ENCODE results near the gene COG8.

The COG8 gene

DNA sequence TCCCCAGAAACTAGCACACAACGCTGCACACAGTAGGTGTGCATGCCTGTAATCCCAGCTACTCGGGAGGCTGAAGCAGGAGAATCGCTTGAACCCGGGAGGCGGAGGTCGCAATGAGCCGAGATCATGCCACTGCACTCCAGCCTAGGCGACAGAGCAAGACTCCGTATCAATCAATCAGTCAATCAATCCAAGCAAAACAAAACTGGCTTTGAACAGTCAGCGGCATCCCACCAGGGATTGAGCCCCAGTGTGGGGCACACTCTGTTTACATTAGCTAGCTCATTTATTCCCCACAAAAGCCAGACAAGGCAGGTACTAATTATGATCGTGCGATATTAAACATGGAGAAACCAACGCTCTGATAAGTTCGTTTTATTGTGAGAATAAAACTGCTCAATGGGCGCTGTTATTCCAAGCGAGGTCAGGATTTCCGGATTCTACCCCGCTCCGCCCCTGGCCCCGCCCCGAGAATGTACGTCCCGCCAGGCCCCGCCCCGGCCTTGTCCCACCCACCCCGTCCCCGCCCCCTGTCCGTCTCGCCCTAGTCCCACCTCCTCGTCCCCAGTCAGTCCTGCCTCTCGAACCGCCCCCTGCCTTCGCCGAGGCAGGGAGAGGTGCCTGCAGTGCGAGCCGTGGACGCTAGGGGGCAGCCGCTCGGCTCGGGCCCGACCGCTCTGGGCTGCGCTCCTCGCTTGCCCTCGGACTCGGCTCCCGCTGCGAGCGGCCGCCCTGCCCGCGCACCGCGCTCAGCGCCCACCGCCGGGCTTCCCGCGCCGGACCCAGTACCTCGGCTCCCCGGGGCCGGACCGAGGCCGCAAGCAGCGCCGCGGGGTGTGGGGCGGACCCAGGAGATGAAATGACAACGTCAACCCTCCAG is 28.5 kb downstream of the COG8 start, which contains the start of gene VPS4A:
TSS of gene VPS4A (plus strand) at position 698 of the 880 bp plus-strand sequence. CDS start at position 860, 162 bp downstream.
- no peaks in the 10 kb centered on the region for H3K9me3 Mint-ChIP-seq
- H3K36me3 Mint-ChIP-seq (ENCODE audit: low read depth) = peaks cover 26% of the 10 kb centered on the region
- H3K27me3 Mint-ChIP-seq (ENCODE audit: low read depth) = no peaks in the 10 kb centered on the region
- H3K27ac Mint-ChIP-seq = peak within 1 kb of the TSS; percentile 37 to 87 (median 86)
- TF ChIP-seq, protein P1, sequence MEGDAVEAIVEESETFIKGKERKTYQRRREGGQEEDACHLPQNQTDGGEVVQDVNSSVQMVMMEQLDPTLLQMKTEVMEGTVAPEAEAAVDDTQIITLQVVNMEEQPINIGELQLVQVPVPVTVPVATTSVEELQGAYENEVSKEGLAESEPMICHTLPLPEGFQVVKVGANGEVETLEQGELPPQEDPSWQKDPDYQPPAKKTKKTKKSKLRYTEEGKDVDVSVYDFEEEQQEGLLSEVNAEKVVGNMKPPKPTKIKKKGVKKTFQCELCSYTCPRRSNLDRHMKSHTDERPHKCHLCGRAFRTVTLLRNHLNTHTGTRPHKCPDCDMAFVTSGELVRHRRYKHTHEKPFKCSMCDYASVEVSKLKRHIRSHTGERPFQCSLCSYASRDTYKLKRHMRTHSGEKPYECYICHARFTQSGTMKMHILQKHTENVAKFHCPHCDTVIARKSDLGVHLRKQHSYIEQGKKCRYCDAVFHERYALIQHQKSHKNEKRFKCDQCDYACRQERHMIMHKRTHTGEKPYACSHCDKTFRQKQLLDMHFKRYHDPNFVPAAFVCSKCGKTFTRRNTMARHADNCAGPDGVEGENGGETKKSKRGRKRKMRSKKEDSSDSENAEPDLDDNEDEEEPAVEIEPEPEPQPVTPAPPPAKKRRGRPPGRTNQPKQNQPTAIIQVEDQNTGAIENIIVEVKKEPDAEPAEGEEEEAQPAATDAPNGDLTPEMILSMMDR (IDR thresholded peaks at IDR 0.05; ENCODE audit: unreplicated experiment in 3 of 3) = peak; percentile 80 to 92 (median 85)
- H3K4me1 Mint-ChIP-seq = peaks cover 5% of the 10 kb centered on the region
- peak within 1 kb of the TSS; percentile 95 to 97 (median 96) for H3K4me3 Mint-ChIP-seq

DNA sequence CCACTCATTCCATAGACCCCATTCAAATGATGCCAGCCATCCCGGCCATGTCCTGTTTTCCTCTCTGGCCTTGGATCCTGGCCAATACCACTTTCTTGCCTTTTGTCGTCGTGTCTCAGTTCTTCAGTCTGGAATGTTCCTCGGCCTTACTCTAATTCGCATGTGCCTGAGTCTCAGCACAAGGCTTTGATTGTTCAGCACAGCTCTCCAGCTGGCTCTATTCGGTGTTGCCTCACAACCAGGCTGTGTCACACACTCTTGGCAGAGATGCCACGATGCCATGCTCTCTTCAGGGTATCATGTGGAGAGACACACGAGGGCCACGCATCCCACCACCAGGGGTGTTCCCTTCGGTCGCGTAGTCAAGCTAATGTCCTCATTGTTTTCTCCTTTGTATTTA is 30.0 kb downstream of the COG8 start:
- peaks cover 16% of the 10 kb centered on the region for H3K36me3 Mint-ChIP-seq (ENCODE audit: low read depth)
- H3K4me1 Mint-ChIP-seq = peaks cover 5% of the 10 kb centered on the region
- H3K27me3 Mint-ChIP-seq (ENCODE audit: low read depth) = no peaks in the 10 kb centered on the region
- H3K9me3 Mint-ChIP-seq = no peaks in the 10 kb centered on the region
- TF ChIP-seq, protein P1 (IDR thresholded peaks at IDR 0.05; ENCODE audit: unreplicated experiment in 3 of 3) = no peak
- H3K4me3 Mint-ChIP-seq = peak overlapping the region; percentile 1 to 64 (median 47)
- H3K27ac Mint-ChIP-seq = no peak overlapping the region

DNA sequence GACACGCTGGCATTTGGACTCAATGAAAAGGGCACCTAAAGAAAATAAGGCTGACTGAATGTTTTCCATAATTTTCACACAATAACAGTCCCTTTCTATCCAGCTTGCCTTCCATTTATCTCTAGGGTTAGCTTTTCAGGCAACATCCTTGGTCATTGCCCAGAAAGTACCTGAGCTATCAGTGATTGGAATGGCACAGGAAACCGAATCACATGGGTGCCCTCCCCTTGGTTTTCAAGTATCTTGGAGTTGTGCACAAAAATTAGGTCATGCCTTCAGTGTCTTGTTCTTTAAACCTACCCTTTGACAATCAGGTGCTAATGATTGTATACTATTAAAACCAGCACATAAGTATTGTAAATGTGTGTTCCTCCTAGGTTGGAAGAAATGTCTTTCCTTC is 31.5 kb downstream of the COG8 start:
- Mint-ChIP-seq H3K27me3 (ENCODE audit: low read depth) (no peaks in the 10 kb centered on the region), H3K27ac (no peak overlapping the region), H3K4me3 (no peak overlapping the region), H3K9me3 (no peaks in the 10 kb centered on the region), H3K4me1 (peaks cover 5% of the 10 kb centered on the region), H3K36me3 (ENCODE audit: low read depth) (peaks cover 10% of the 10 kb centered on the region)
- TF ChIP-seq, protein P1 (IDR thresholded peaks at IDR 0.05; ENCODE audit: unreplicated experiment in 3 of 3) = no peak

DNA sequence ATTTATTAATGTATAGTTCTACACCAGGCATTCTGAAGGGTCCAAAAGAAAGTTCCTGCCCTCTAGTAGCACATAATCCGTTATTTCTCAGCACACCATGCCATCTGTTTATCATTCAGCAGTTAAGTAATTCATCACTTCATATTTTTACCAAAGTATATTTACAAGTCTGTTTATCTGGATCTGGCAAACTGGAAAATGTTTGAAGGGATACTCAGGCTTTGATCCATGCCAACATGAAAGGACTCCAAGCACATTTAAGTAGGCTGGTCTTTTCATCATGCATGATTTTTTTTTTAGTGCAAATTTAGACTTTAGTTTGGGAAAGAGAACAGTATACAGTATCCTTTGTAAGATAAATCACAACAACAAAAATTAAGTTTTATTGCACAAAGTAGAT is 32.3 kb downstream of the COG8 start:
- Mint-ChIP-seq H3K9me3 (no peaks in the 10 kb centered on the region), H3K27me3 (ENCODE audit: low read depth) (no peaks in the 10 kb centered on the region), H3K4me3 (no peak overlapping the region), H3K4me1 (peaks cover 2% of the 10 kb centered on the region), H3K36me3 (ENCODE audit: low read depth) (peaks cover 11% of the 10 kb centered on the region), H3K27ac (no peak overlapping the region)
- TF ChIP-seq, protein P1 (IDR thresholded peaks at IDR 0.05; ENCODE audit: unreplicated experiment in 3 of 3) = no peak

DNA sequence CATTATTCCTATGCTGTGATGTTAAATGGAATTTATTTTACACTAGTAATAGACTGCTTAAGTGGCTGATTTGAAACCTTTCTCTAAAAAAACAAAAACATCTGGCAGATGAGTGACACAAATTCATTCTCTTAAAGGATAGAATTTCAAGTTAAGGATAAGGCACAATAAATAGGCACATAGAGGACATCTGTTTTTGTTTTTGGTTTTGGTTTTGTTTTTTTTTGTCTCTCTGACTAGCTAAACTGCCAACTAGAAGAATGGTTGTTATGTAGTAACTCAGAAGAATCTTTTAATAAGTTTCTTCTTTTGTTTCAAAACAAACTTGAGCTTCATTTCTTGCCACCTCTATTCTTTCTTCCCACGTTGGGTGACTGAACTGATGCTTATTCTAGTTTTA is 33.3 kb downstream of the COG8 start:
- Mint-ChIP-seq H3K36me3 (ENCODE audit: low read depth) (peaks cover 16% of the 10 kb centered on the region), H3K9me3 (no peaks in the 10 kb centered on the region), H3K4me1 (no peaks in the 10 kb centered on the region), H3K4me3 (no peak overlapping the region), H3K27me3 (ENCODE audit: low read depth) (no peaks in the 10 kb centered on the region), H3K27ac (no peak overlapping the region)
- TF ChIP-seq, protein P1 (IDR thresholded peaks at IDR 0.05; ENCODE audit: unreplicated experiment in 3 of 3) = no peak
